Measurements from ENCODE around the gene KIRREL3.
"Not testable (repeated sequence)": the region's sequence is repeated elsewhere in the genome, so short reads cannot be mapped to it uniquely, and the experiment has no call there.

KIRREL3 gene

GRCh38 chr11:126403022-126403581, 597.5 kb downstream of the KIRREL3 start:
- no peak for DNase-seq (ENCODE audit: low spot score)

GRCh38 chr11:126400479-126400878, 600.1 kb downstream of the KIRREL3 start:
- no peak for DNase-seq (ENCODE audit: low spot score)

GRCh38 chr11:126400019-126400418, 600.6 kb downstream of the KIRREL3 start:
- DNase-seq (ENCODE audit: low spot score), result no peak

- no peak for DNase-seq (ENCODE audit: low spot score)
Observed at GRCh38 chr11:126398721-126399120, 601.8 kb downstream of the KIRREL3 start.

GRCh38 chr11:126398296-126398695, 602.3 kb downstream of the KIRREL3 start:
- no peak for DNase-seq (ENCODE audit: low spot score)

- no peak for DNase-seq (ENCODE audit: low spot score)
Observed at GRCh38 chr11:126396965-126397364, 603.6 kb downstream of the KIRREL3 start.

GRCh38 chr11:126396266-126396665, 604.3 kb downstream of the KIRREL3 start:
- DNase-seq (ENCODE audit: low spot score), result not testable (repeated sequence)

GRCh38 chr11:126395784-126396183, 604.8 kb downstream of the KIRREL3 start:
- DNase-seq (ENCODE audit: low spot score), result peak; percentile 40

GRCh38 chr11:126394634-126395072, 605.9 kb downstream of the KIRREL3 start:
- not testable (repeated sequence) for DNase-seq (ENCODE audit: low spot score)

- DNase-seq (ENCODE audit: low spot score), result no peak
Observed at GRCh38 chr11:126394036-126394435, 606.5 kb downstream of the KIRREL3 start.

GRCh38 chr11:126393143-126393542, 607.4 kb downstream of the KIRREL3 start:
- DNase-seq (ENCODE audit: low spot score), result no peak

- DNase-seq (ENCODE audit: low spot score), result no peak
Observed at GRCh38 chr11:126392633-126393013, 607.9 kb downstream of the KIRREL3 start.

GRCh38 chr11:126391970-126392632, 608.5 kb downstream of the KIRREL3 start:
- no peak for DNase-seq (ENCODE audit: low spot score)

GRCh38 chr11:126391286-126391954, 609.1 kb downstream of the KIRREL3 start:
- DNase-seq (ENCODE audit: low spot score), result no peak

GRCh38 chr11:126390272-126390867, 610.2 kb downstream of the KIRREL3 start:
- no peak for DNase-seq (ENCODE audit: low spot score)

- no peak for DNase-seq (ENCODE audit: low spot score)
Observed at GRCh38 chr11:126387857-126388256, 612.7 kb downstream of the KIRREL3 start.

- not testable (repeated sequence) for DNase-seq (ENCODE audit: low spot score)
Observed at GRCh38 chr11:126386729-126387071, 613.9 kb downstream of the KIRREL3 start.

GRCh38 chr11:126385991-126386728, 614.4 kb downstream of the KIRREL3 start:
- no peak for DNase-seq (ENCODE audit: low spot score)

- no peak for DNase-seq (ENCODE audit: low spot score)
Observed at GRCh38 chr11:126384449-126385070, 616.0 kb downstream of the KIRREL3 start.

GRCh38 chr11:126383339-126384335, 616.9 kb downstream of the KIRREL3 start:
- no peak for DNase-seq (ENCODE audit: low spot score)

- DNase-seq (ENCODE audit: low spot score), result not testable (repeated sequence)
Observed at GRCh38 chr11:126382641-126383040, 617.9 kb downstream of the KIRREL3 start.

Data from AG08395 (cell line).